SK-N-SH treated with all-trans-retinoic acid at 6 μM for 48 hours (cell line): ENCODE data around the gene NCAN.

Source experiments
- ATAC-seq: fragments of 200-7000 bp; cut with Tn5 transposase; 3 replicates; pipeline ENCODE4 v1.9.1; 2020; ENCODE audit warnings: mild to moderate bottlenecking, moderate library complexity
- ARNTL ChIP-seq: fragments of 450-650 bp; formaldehyde crosslinking; IDR thresholded peaks from 2 replicates; pipeline ENCODE4 v1.5.0; 2020; ENCODE audit warnings: low read depth, mild to moderate bottlenecking, moderate library complexity, borderline replicate concordance
- BACH2 ChIP-seq: fragments of 250-450 bp; sonication (Bioruptor Pico); IDR thresholded peaks from 2 replicates; pipeline ENCODE4 v1.9.0; 2021; ENCODE audit warnings: mild to moderate bottlenecking, borderline replicate concordance
- CREB5 ChIP-seq: fragments of 250-450 bp; sonication (Bioruptor Pico); IDR thresholded peaks from 2 replicates; pipeline ENCODE4 v1.5.1; 2020; ENCODE audit warnings: low read depth, mild to moderate bottlenecking, moderate library complexity
- CSDC2 ChIP-seq: fragments of 250-450 bp; sonication (Bioruptor Pico); IDR thresholded peaks from 2 replicates; pipeline ENCODE4 v1.5.0; 2020; ENCODE audit warnings: mild to moderate bottlenecking, moderate library complexity
- CSRNP3 ChIP-seq: fragments of 250-450 bp; sonication (Bioruptor Pico); IDR thresholded peaks from 2 replicates; pipeline ENCODE4 v1.5.1; 2021; ENCODE audit warnings: mild to moderate bottlenecking, moderate library complexity
- ESRRG ChIP-seq: fragments of 250-450 bp; sonication (Bioruptor Pico); IDR thresholded peaks from 2 replicates; pipeline ENCODE4 v1.6.1; 2021; ENCODE audit warnings: mild to moderate bottlenecking
- GLIS3 ChIP-seq: fragments of 250-450 bp; sonication (Bioruptor Pico); IDR thresholded peaks from 2 replicates; pipeline ENCODE4 v1.5.0; 2020; ENCODE audit warnings: mild to moderate bottlenecking, moderate library complexity
- ISL1 ChIP-seq: fragments of 250-450 bp; sonication (Bioruptor Pico); IDR thresholded peaks from 2 replicates; pipeline ENCODE4 v2.1.2; 2022; ENCODE audit warnings: mild to moderate bottlenecking, moderate library complexity
- OSR1 ChIP-seq: fragments of 250-450 bp; sonication (Bioruptor Pico); IDR thresholded peaks from 2 replicates; pipeline ENCODE4 v1.8.0; 2022; ENCODE audit warnings: moderate library complexity, mild to moderate bottlenecking, inconsistent platforms
- PATZ1 ChIP-seq: fragments of 250-450 bp; sonication (Bioruptor Pico); IDR thresholded peaks from 2 replicates; pipeline ENCODE4 v1.8.0; 2020; ENCODE audit warnings: mild to moderate bottlenecking, moderate library complexity, borderline replicate concordance
- POU6F1 ChIP-seq: fragments of 250-450 bp; sonication (Bioruptor Pico); IDR thresholded peaks from 2 replicates; pipeline ENCODE4 v1.8.0; 2021; ENCODE audit warnings: low read depth, mild to moderate bottlenecking, moderate library complexity, borderline replicate concordance
- PPARA ChIP-seq: fragments of 250-450 bp; sonication (Bioruptor Pico); IDR thresholded peaks from 2 replicates; pipeline ENCODE4 v1.5.0; 2020; ENCODE audit warnings: mild to moderate bottlenecking, borderline replicate concordance
- RARB ChIP-seq: fragments of 250-450 bp; sonication (Bioruptor Pico); IDR thresholded peaks from 2 replicates; pipeline ENCODE4 v1.8.0; 2021; ENCODE audit warnings: mild to moderate bottlenecking, moderate library complexity
- SNAI2 ChIP-seq: fragments of 250-450 bp; sonication (Bioruptor Pico); IDR thresholded peaks from 2 replicates; pipeline ENCODE4 v1.5.0; 2020; ENCODE audit warnings: mild to moderate bottlenecking, moderate library complexity
- TCF4 ChIP-seq: fragments of 250-450 bp; sonication (Bioruptor Pico); IDR thresholded peaks from 2 replicates; pipeline ENCODE4 v1.8.0; 2021; ENCODE audit warnings: mild to moderate bottlenecking, moderate library complexity, borderline replicate concordance
- TOX ChIP-seq: fragments of 250-450 bp; sonication (Bioruptor Pico); IDR thresholded peaks from 2 replicates; pipeline ENCODE4 v1.8.0; 2021; ENCODE audit warnings: mild to moderate bottlenecking, moderate library complexity, borderline replicate concordance
- TSHZ2 ChIP-seq: fragments of 250-450 bp; sonication (Bioruptor Pico); IDR thresholded peaks from 2 replicates; pipeline ENCODE4 v1.5.0; 2020; ENCODE audit warnings: mild to moderate bottlenecking, moderate library complexity
- ZC3H10 ChIP-seq: fragments of 250-450 bp; sonication (Bioruptor Pico); IDR thresholded peaks from 2 replicates; pipeline ENCODE4 v1.5.1; 2021; ENCODE audit warnings: mild to moderate bottlenecking, moderate library complexity
- ZFP3 ChIP-seq: fragments of 250-450 bp; sonication (Bioruptor Pico); IDR thresholded peaks from 2 replicates; pipeline ENCODE4 v1.5.0; 2020; ENCODE audit warnings: mild to moderate bottlenecking, moderate library complexity
- ZFP30 ChIP-seq: fragments of 450-650 bp; formaldehyde crosslinking; IDR thresholded peaks from 2 replicates; pipeline ENCODE4 v1.5.0; 2022; ENCODE audit warnings: mild to moderate bottlenecking, moderate library complexity
- ZNF565 ChIP-seq: fragments of 450-650 bp; formaldehyde crosslinking; conservative IDR thresholded peaks from 2 replicates; pipeline ENCODE4 v1.5.0; 2020; ENCODE audit warnings: low read depth, mild to moderate bottlenecking, moderate library complexity
- ZNF70 ChIP-seq: fragments of 450-650 bp; formaldehyde crosslinking; IDR thresholded peaks from 2 replicates; pipeline ENCODE4 v1.5.0; 2020; ENCODE audit warnings: mild to moderate bottlenecking, moderate library complexity
- ZNF8 ChIP-seq: fragments of 450-650 bp; formaldehyde crosslinking; IDR thresholded peaks from 2 replicates; pipeline ENCODE4 v1.5.0; 2020; ENCODE audit warnings: mild to moderate bottlenecking, moderate library complexity

The NCAN gene

GRCh38 chr19:19296953-19297689, 85.4 kb downstream of the NCAN start:
- no peak for ATAC-seq
- no peak for TF ChIP-seq ARNTL (CRISPR knock-in tag)
- TF ChIP-seq CREB5 (CRISPR knock-in tag): no peak
- no peak for TF ChIP-seq ZC3H10
- no peak for TF ChIP-seq ZNF8 (CRISPR knock-in tag)
- no peak for TF ChIP-seq ZNF565 (CRISPR knock-in tag)
- TF ChIP-seq CSRNP3: no peak
- no peak for TF ChIP-seq TSHZ2
- TF ChIP-seq POU6F1 (CRISPR knock-in tag): no peak
- TF ChIP-seq RARB (CRISPR knock-in tag): no peak
- TF ChIP-seq OSR1 (CRISPR knock-in tag): no peak
- TF ChIP-seq CSDC2 (CRISPR knock-in tag): no peak
- TF ChIP-seq ZFP30: no peak
- no peak for TF ChIP-seq ZNF70 (CRISPR knock-in tag)
- no peak for TF ChIP-seq TOX
- no peak for TF ChIP-seq PATZ1 (CRISPR knock-in tag)
- TF ChIP-seq ZFP3 (CRISPR knock-in tag): no peak
- no peak for TF ChIP-seq PPARA (CRISPR knock-in tag)
- no peak for TF ChIP-seq ESRRG (CRISPR knock-in tag)
- no peak for TF ChIP-seq GLIS3 (CRISPR knock-in tag)

- ATAC-seq: no peak
- TF ChIP-seq TCF4 (CRISPR knock-in tag) (no peak), BACH2 (CRISPR knock-in tag) (no peak), ISL1 (CRISPR knock-in tag) (no peak), SNAI2 (CRISPR knock-in tag) (no peak), GLIS3 (CRISPR knock-in tag) (no peak), PPARA (CRISPR knock-in tag) (no peak), ZNF70 (CRISPR knock-in tag) (no peak), TOX (no peak), ZFP30 (no peak), ZFP3 (CRISPR knock-in tag) (no peak)
These were observed 86.0 kb downstream of the NCAN start for GRCh38 chr19:19297759-19298158.
